NCI-H69 (cell line): Measurements from ENCODE around the gene C12orf54.
"Not testable (repeated sequence)": the region's sequence is repeated elsewhere in the genome, so short reads cannot be mapped to it uniquely, and the experiment has no call there.

ENCODE experiments used
- DNase-seq: peaks from one replicate; lab custom pipeline; 2025; lab: John Stamatoyannopoulos, UW

The C12orf54 gene

DNA sequence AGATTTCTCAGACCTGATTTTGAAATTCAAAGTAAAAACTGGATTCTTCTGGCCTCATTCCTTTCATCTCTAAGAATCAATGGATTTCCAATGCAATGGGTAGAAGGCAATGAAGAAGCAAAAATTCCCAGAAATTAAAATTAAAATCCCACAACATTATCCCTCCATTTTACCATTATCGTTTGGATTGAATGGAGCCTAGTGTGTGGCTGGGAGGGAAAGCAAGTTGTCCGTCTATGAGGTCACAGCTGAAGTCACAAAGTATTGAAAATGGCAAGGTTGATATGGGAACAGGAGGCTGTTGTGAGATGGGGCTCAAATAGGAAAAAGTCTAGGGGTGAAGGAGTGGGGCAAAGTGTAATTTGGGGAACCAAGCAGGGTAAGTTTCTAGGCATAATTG, at the start of gene C12orf54:
Gene C12orf54, plus strand, starts transcription at position 301 of the 400 bp plus-strand sequence. CDS start 799 bp downstream, outside the sequence.
- DNase-seq: no peak

- not testable (repeated sequence) for DNase-seq
Observed at GRCh38 chr12:48434016-48434415, 48.3 kb upstream of the C12orf54 start.

- no peak for DNase-seq
Observed at GRCh38 chr12:48441069-48441468, 41.2 kb upstream of the C12orf54 start.

DNA sequence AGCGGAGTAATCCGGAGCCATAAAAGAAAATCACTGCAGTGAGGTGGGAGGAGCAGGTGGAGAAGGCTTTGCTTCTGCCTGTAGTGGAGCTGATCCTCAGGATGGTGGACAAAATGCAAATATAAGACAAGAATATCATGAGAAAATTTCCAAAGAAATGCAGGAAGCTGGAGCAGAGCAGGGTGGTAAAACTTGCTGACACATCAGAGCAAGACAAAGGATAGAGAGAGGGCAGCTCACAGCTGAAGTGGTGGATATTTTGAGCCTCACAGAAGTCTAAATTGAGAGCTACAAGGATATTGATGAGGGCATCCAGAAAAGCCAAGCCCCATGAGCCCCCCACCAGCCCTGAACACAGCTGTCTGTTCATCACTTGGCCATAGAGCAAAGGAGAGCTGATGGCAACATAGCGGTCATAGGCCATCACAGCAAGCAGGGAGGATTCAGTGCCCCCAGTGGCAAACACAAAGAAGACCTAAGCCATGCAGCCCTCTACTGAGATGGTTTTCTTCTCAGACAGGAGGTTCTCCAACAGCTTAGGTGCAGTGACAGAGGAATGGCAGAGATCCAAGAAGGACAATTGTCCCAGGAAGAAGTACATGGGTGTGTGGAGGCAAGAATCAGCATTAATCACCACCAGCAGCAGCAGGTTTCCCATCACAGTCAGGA, 40.0 kb upstream of the C12orf54 start:
- no peak for DNase-seq

GRCh38 chr12:48445538-48445937, 36.8 kb upstream of the C12orf54 start:
- DNase-seq: no peak

DNA sequence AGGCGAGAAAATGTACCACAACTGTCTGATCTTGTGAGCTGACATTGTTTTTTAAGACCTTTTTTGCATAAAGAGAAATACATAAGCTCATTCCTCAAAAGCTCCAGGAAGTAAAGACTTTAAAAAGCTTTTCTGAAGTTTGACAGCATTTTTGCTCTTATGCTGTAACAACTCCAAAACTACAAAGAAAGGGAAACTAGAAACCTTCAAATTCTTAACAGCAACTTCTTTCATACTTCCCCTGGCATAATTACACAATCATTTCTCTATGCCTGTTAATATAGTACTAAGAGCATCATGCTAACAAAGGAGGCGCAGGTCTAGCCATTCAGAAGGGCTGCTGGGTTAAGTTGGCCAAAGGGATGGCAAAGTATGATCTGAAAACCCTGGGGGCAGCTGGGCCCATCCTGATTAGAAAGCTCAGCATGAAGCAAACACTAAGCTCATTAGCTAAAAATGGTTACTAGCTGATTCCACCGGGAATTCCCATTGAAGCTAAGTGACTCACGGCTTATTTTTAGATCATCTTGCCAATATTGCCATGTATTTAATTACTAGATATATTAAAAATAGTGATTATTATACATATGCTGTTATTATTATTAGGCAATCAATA, 36.0 kb upstream of the C12orf54 start:
- peak; percentile 19 for DNase-seq

DNA sequence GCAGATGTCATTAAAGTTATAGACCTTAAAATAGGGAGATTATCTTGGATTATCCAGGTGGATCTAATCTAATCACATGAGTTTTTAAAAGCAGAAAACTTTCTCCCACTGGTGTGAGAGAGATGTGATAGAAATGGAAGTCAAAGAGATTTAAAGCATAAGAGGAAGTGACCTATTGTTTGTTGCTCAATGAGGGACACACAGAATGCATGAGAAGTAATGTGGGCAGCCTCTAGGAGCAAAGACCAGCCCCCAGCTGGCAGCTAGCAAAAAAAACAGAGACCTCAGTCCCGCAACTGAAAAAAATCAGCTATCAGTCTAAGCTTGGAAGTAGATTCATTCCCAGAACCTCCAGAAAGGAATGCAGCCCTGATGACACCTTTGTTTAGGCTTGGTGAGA, 34.5 kb upstream of the C12orf54 start:
- DNase-seq: no peak

DNA sequence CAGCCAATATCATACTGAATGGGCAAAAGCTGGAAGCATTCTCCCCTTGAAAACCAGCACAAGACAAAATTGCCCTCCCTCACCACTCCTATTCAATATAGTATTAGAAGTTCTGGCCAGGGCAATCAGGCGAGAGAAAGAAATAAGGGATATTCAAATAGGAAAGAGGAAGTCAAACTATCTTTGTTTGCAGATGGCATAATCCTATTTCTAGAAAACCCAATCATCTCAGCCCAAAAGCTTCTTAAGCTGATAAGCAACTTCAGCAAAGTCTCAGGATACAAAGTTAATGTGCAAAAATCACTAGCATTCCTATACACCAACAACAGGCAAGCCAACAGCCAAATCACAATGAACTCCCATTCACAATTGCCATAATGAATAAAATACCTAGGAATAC, 30.9 kb upstream of the C12orf54 start:
- no peak for DNase-seq

DNA sequence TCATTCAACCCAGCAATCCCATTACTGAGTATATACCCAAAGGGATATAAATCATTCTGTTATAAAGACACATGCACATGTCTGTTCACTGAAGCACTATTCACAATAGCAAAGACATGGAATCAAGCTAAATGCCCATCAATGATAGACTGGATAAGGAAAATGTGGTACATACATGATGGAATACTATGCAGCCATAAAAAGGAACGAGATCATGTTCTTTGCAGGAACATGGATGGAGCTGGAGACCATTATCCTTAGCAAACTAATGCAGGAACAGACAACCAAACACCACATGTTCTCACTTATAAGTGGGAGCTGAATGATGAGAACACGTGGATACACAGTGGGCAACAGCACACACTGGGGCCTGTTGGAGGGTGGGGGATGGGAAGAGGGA, 29.3 kb upstream of the C12orf54 start:
- not testable (repeated sequence) for DNase-seq

DNA sequence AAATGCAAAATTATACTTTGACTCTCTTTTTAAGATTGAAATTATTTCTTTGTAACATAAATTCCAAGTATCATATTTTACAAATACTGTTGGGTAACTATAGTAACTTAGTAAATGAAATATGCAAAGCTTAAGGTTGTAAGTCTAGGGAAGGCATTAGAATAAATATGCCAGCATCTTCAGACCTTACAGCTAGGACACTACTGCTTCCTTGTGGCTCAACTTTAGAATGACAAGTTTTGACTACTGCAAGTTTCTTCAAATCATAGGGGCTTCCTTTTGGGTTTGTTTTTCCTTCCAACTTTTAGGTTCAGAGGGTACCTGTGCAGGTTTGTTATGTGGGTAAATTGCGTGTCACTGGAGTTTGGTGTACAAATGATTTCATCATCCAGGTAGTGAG, 27.6 kb upstream of the C12orf54 start:
- no peak for DNase-seq

DNA sequence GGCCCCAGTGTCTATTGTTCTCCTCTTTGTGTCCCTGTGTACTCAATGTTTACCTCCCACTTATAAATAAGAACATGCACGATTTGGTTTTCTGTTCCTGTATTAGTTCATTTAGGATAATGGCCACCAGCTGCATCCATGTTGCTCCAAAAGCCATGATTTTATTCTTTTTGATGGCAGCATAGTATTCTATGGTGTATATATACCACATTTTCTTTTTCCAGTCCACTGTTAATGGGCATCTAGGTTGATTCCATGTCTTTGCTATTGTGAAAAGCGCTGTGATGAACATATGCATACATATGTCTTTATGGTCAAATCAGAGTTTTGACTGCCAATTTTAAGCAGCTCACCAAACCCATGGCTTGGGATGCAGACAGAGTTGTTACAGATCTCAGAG, 27.2 kb upstream of the C12orf54 start:
- no peak for DNase-seq

GRCh38 chr12:48459259-48459658, 23.0 kb upstream of the C12orf54 start:
- no peak for DNase-seq

GRCh38 chr12:48469027-48469426, 13.3 kb upstream of the C12orf54 start:
- DNase-seq: not testable (repeated sequence)

DNA sequence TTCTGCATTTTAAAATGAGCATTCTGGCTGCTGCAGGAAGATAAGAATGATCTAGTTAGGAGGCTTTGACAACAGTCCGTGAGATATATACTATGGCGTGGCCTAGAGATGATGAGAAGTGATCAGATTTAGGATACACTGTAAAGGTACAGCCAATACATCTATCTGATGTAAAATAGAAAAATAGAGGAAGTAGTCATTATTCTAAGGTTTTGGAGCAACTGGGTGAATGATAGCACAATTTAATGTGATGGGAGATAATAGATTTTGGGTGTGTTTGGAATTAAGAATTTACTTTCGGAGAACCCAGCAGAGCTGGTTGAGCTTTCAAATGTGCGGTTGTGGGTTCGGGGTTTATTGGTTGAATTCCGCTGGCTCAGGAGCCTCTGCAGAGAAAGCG, 10.0 kb upstream of the C12orf54 start, which contains the start of gene ANP32D:
Gene ANP32D, plus strand, starts transcription at position 301 of the 400 bp plus-strand sequence. CDS start 106 bp downstream, outside the sequence.
- no peak for DNase-seq

- DNase-seq: no peak
Observed at GRCh38 chr12:48473061-48473460, 9.2 kb upstream of the C12orf54 start.

GRCh38 chr12:48474497-48474896, 7.8 kb upstream of the C12orf54 start:
- peak; percentile 4 for DNase-seq

DNA sequence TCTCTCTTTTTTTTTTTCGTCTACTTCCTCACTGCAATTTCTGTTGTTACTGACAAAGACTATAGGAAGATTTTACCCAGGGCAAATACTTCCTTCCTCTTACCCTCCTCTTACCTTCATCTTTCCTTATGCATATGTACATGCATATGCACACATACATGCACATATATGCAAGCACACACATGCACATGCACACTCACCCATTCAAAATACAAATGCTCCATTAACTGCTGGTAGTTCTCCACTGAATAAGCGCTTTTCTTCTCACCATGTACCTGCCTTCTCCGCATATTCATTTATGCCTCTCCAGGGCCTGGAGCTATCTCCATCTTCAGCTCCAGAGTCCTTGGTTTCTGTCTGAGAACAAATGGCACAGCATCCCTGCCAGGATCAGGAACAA, 632 bp downstream of the C12orf54 start:
- DNase-seq: no peak

DNA sequence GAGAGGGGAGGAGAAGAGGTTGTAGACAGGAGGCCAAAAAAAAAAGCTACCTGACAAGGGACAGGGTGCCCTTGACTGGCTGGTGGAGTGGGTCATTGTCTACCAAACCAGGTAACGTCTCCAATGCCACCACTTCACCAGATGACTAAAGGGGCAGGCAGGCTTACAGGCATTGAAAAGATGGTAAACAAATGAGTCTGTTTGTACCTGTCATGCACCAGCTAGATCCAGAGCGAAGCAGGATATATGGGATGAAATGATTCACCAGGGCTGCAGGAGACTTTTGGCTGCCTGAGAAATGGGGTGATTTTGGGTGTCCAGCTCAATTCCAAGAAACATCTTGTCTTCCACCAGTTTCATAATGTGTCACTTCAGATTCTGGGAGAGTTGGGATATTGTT, 4.0 kb downstream of the C12orf54 start:
- DNase-seq: no peak

DNA sequence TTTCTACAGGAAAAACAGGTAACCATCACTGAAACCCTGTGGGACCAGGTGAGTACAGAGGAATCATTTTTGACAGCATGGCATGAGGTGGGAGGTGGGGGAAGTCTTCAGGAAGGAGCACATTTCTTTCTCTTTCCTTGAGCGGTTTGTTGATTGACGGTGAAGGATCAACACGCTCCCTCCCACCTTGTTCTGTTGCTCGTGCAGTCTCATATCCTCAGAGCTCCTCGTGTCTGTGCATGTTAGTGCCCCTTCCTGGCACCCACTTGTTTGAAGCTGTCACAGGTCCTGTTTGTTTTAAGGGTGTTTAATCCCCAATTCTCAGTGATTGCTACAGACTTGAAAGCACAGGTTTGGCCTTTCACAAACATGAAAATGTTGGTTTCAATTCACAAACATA, 4.4 kb downstream of the C12orf54 start:
- no peak for DNase-seq

- no peak for DNase-seq
Observed at GRCh38 chr12:48489012-48489411, 6.7 kb downstream of the C12orf54 start.

DNA sequence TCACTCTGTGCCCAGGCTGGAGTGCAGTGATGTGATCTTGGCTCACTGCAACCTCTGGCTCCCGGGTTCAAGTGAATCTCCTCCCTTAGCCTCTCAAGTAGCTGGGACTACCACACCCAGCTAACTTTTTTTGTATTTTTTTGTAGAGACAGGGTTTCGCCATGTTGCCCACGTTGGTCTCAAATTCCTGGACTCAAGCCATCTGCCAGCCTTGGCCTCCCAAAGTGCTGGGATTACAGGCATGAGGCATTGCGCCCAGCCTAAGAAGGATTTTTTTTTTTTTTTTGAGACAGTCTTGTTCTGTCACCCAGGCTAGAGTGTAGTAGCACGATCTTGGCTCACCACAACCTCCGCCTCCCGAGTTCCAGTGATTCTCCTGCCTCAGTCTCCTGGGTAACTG, 7.2 kb downstream of the C12orf54 start:
- not testable (repeated sequence) for DNase-seq

DNA sequence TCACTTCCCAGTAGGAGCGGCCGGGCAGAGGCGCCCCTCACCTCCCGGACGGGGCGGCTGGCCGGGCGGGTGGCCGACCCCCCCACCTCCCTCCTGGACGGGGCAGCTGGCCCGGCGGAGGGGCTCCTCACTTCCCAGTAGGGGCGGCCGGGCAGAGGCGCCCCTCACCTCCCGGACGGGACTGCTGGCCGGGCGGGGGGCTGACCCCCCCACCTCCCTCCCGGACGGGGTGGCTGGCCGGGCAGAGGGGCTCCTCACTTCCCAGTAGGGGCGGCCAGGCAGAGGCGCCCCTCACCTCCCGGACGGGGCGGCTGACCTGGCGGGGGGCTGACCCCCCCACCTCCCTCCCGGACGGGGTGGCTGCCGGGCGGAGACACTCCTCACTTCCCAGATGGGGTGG, 18.0 kb downstream of the C12orf54 start:
- not testable (repeated sequence) for DNase-seq

GRCh38 chr12:48506836-48507235, 24.5 kb downstream of the C12orf54 start:
- DNase-seq: not testable (repeated sequence)

DNA sequence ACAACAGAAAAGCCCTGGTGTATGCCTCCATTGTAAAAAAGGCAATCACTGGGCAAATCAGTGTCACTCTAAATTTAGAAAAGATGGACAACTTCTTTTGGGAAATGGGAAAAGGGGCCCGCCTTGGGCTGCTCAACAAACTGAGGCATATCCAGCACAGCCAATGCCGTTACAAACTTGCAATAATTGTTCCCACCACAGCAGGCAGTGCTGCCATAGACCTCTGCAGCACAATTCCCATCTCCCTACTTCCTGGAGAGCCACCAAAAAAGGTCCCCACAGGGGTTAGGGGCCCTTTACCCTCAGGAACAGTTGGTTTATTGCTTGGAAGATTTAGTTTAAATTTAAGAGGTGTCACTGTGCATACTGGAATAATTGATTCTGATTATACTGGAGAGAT, 26.7 kb downstream of the C12orf54 start:
- DNase-seq: no peak
